Erythroblast (primary cell): ENCODE results near the gene CCDC112.

Experiments used
- GATA1 ChIP-seq: IDR thresholded peaks from 2 replicates; pipeline ENCODE4 v1.6.1; 2011; ENCODE audit warnings: low read depth, mild to moderate bottlenecking, control low read depth, low read length, moderate library complexity
- POLR2A ChIP-seq: IDR thresholded peaks from 2 replicates; pipeline ENCODE4 v1.6.1; 2011; ENCODE audit warnings: mild to moderate bottlenecking, low read length

GRCh38 chr5:115343855-115344254, 47.4 kb upstream of the CCDC112 start:
- TF ChIP-seq POLR2A (no peak), GATA1 (no peak)
